SU-DHL-6 (cell line): ENCODE data around the gene FGF8.

Experiments used
- H2AFZ ChIP-seq: fragments of 200-600 bp; sonication (generic); 2 replicates; pipeline ENCODE4 v1.6.1; 2014; ENCODE audit warnings: low read depth, mild to moderate bottlenecking, moderate library complexity, mixed read lengths, antibody characterized with exemption, low read length; ENCODE audit not compliant: severe bottlenecking
- H3F3A ChIP-seq: fragments of 200-600 bp; shearing (Covaris generic); 2 replicates; pipeline ENCODE4 v1.6.0; 2016; ENCODE audit warnings: antibody characterized with exemption, mild to moderate bottlenecking; ENCODE audit not compliant: insufficient read depth
- H3K27ac ChIP-seq: fragments of 200-600 bp; sonication (generic); 2 replicates; pipeline ENCODE4 v1.5.1; 2016; ENCODE audit warnings: low read depth, mild to moderate bottlenecking, low read length, moderate library complexity, mixed read lengths
- H3K27me3 ChIP-seq: fragments of 200-600 bp; sonication (generic), shearing (Covaris generic); 2 replicates; pipeline ENCODE4 v1.6.0; 2014; ENCODE audit warnings: mild to moderate bottlenecking, low read length
- H3K36me3 ChIP-seq: fragments of 200-600 bp; sonication (generic); 2 replicates; pipeline ENCODE4 v1.6.1; 2014; ENCODE audit warnings: mild to moderate bottlenecking, low read length, mixed read lengths
- H3K4me2 ChIP-seq: fragments of 300-600, 200-600 bp; shearing (Covaris generic), sonication (generic); 2 replicates; pipeline ENCODE4 v1.6.0; 2014; ENCODE audit warnings: low read length, low read depth, mild to moderate bottlenecking; ENCODE audit not compliant: poor library complexity, severe bottlenecking
- H3K4me3 ChIP-seq: fragments of 200-600 bp; sonication (generic); 2 replicates; pipeline ENCODE4 v1.5.1; 2014; ENCODE audit warnings: antibody characterized with exemption, low read length, mild to moderate bottlenecking, mixed read lengths; ENCODE audit not compliant: insufficient read depth, poor library complexity, severe bottlenecking
- H3K79me2 ChIP-seq: fragments of 200-600 bp; sonication (generic); 2 replicates; pipeline ENCODE4 v1.6.1; 2014; ENCODE audit warnings: mild to moderate bottlenecking, low read length, moderate library complexity; ENCODE audit not compliant: insufficient read depth
- H3K9ac ChIP-seq: fragments of 200-600 bp; sonication (generic); 2 replicates; pipeline ENCODE4 v1.7.0; 2014; ENCODE audit warnings: mild to moderate bottlenecking, low read length
- H3K9me2 ChIP-seq: fragments of 200-600 bp; sonication (generic); replicated peaks from 2 replicates; pipeline ENCODE4 v1.6.1; 2014; ENCODE audit warnings: low read length; ENCODE audit not compliant: insufficient read depth
- H3K9me3 ChIP-seq: fragments of 200-600 bp; sonication (generic); 2 replicates; pipeline ENCODE4 v1.6.1; 2014; ENCODE audit warnings: low read length, mixed read lengths; ENCODE audit not compliant: insufficient read depth
- H4K20me1 ChIP-seq: fragments of 200-600 bp; sonication (generic); 2 replicates; pipeline ENCODE4 v1.6.1; 2014; ENCODE audit warnings: low read depth, mild to moderate bottlenecking, antibody characterized with exemption, low read length, moderate library complexity, mixed read lengths
- CTCF ChIP-seq: fragments of 200-600 bp; sonication (generic); IDR thresholded peaks from one replicate; pipeline ENCODE4 v1.5.1; 2017; ENCODE audit warnings: antibody characterized with exemption, mild to moderate bottlenecking, low read length, moderate library complexity; ENCODE audit not compliant: insufficient read depth, poor library complexity, severe bottlenecking
- EZH2phosphoT487 ChIP-seq: fragments of 200-600 bp; sonication (generic), shearing (Covaris generic); conservative IDR thresholded peaks from 2 replicates; pipeline ENCODE4 v1.6.1; 2018; ENCODE audit warnings: mild to moderate bottlenecking, antibody characterized with exemption, low read length, moderate library complexity, mixed read lengths

FGF8 gene

GRCh38 chr10:101760510-101760909 lies 15.4 kb downstream of the FGF8 start:
- no peak overlapping the region for H3K27ac ChIP-seq
- no peak overlapping the region for H3K4me2 ChIP-seq
- no peaks in the 10 kb centered on the region for H3K27me3 ChIP-seq
- H3K9ac ChIP-seq, result no peak overlapping the region
- H3K9me2 ChIP-seq, result no peaks in the 10 kb centered on the region
- H2AFZ ChIP-seq, result no peak overlapping the region
- TF ChIP-seq EZH2phosphoT487, result no peak
- no peak for TF ChIP-seq CTCF
- H3F3A ChIP-seq, result no peaks in the 10 kb centered on the region
- no peaks in the 10 kb centered on the region for H3K79me2 ChIP-seq
- H4K20me1 ChIP-seq, result no peaks in the 10 kb centered on the region
- H3K36me3 ChIP-seq, result no peaks in the 10 kb centered on the region
- H3K9me3 ChIP-seq, result no peaks in the 10 kb centered on the region
- no peak overlapping the region for H3K4me3 ChIP-seq

DNA sequence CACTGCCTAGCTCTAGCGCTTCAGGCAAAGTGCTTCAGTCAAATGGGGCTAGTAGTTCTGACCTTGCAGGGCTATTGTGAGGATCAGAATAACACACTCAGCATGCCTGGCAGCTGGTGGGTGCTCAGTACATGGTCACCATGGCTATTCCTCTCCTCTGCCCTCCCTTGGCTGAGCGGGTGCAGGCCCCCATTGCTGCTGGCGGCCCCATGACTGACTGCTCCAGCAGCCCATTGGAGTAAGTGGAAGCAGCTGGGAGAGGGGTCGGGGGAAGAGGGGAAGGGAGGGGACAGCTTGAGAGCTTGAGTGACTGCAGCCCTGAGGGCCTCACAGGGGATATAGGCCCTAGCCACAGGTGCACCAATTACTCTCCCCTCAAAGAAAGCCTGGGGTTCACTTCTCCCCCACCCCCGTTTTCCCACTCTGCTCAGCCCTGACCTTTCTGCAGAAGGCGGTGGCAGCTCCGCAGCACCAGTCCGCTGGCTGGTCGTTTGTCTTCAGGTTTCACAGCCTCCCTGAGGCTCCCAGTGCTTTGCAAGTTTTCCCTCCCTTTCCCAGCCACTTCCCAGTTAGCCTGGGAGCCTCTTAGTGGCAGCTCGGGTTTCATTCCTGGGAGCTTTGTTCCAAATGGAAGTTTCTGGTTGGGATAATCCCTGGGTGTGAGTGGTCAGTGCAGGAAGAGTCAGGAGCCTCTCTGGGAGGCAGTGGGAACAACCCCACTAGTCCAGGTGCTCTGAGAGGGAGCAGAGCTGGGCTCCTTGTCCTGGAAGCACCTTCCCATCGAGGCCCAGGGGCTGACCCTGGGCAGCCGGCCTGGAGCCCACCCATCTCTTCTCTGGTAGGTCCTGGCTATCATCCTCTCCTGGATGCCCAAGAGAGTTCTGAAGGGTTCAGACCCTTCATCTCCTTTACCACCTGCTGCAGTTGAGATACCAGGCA lies 16.3 kb downstream of the FGF8 start:
- no peaks in the 10 kb centered on the region for H3K9me2 ChIP-seq
- H2AFZ ChIP-seq, result no peak overlapping the region
- H3K9ac ChIP-seq, result no peak overlapping the region
- H3K27ac ChIP-seq, result no peak overlapping the region
- H3K4me2 ChIP-seq, result no peak overlapping the region
- H4K20me1 ChIP-seq, result no peaks in the 10 kb centered on the region
- no peaks in the 10 kb centered on the region for H3K79me2 ChIP-seq
- TF ChIP-seq EZH2phosphoT487, result no peak
- no peak for TF ChIP-seq CTCF
- no peaks in the 10 kb centered on the region for H3K36me3 ChIP-seq
- no peak overlapping the region for H3K4me3 ChIP-seq
- no peaks in the 10 kb centered on the region for H3K27me3 ChIP-seq
- H3K9me3 ChIP-seq, result no peaks in the 10 kb centered on the region
- H3F3A ChIP-seq, result no peaks in the 10 kb centered on the region

- no peak overlapping the region for H3K27ac ChIP-seq
- H3K9ac ChIP-seq, result no peak overlapping the region
- no peak for TF ChIP-seq CTCF
- no peak for TF ChIP-seq EZH2phosphoT487
- H3K4me2 ChIP-seq, result no peak overlapping the region
- no peaks in the 10 kb centered on the region for H3K9me2 ChIP-seq
- no peaks in the 10 kb centered on the region for H3K9me3 ChIP-seq
- H2AFZ ChIP-seq, result no peak overlapping the region
- no peaks in the 10 kb centered on the region for H3K36me3 ChIP-seq
- H3K27me3 ChIP-seq, result no peaks in the 10 kb centered on the region
- no peaks in the 10 kb centered on the region for H4K20me1 ChIP-seq
- H3K79me2 ChIP-seq, result no peaks in the 10 kb centered on the region
- H3K4me3 ChIP-seq, result no peak overlapping the region
- no peaks in the 10 kb centered on the region for H3F3A ChIP-seq
These were observed 17.1 kb downstream of the FGF8 start for GRCh38 chr10:101758858-101759257.
